K562 (cell line): Measurements from ENCODE around the gene ZDHHC19. TPM values are rescaled to one million over a fixed set of nuclear protein-coding genes. Genes with fewer than 3 reads are reported as not detected.

Source experiments
- ATF1 ChIP-seq, 2 experiments: fragments of 450-650 bp in 1 of 2; IDR thresholded peaks; 2 replicates each; pipeline ENCODE4 v1.6.1; 2016; ENCODE audit warnings: missing compliant biosample characterization in 1 of 2, missing genetic modification characterization in 1 of 2
- BACH1 ChIP-seq: fragments of 200-800 bp; sonication (Bioruptor generic); IDR thresholded peaks from 2 replicates; pipeline ENCODE4 v1.6.1; 2016; ENCODE audit warnings: missing genetic modification characterization, missing compliant biosample characterization
- CAMTA2 ChIP-seq: fragments of 250-450 bp; sonication (Bioruptor Pico); conservative IDR thresholded peaks from 2 replicates; pipeline ENCODE4 v1.5.1; 2022
- GABPB2 ChIP-seq: fragments of 250-450 bp; sonication (Bioruptor Pico); conservative IDR thresholded peaks from 2 replicates; pipeline ENCODE4 v1.5.1; 2021; ENCODE audit warnings: mild to moderate bottlenecking
- MIER1 ChIP-seq: fragments of 450-650 bp; IDR thresholded peaks from 2 replicates; pipeline ENCODE4 v1.6.1; 2016; ENCODE audit warnings: antibody characterized with exemption, mild to moderate bottlenecking, low read depth
- NCOA2 ChIP-seq, 2 experiments: fragments of 450-650 bp; IDR thresholded peaks; 2 replicates each; pipeline ENCODE4 v1.6.1; 2018; ENCODE audit warnings: mild to moderate bottlenecking in 2 of 2, moderate library complexity in 1 of 2; ENCODE audit not compliant: partially characterized antibody in 2 of 2
- NFIX ChIP-seq: fragments of 250-450 bp; sonication (Bioruptor Pico); IDR thresholded peaks from 2 replicates; pipeline ENCODE4 v1.4.0; 2020; ENCODE audit warnings: low read depth, mild to moderate bottlenecking, moderate library complexity
- NUFIP1 ChIP-seq: fragments of 450-650 bp; IDR thresholded peaks from 2 replicates; pipeline ENCODE4 v1.6.1; 2018; ENCODE audit not compliant: partially characterized antibody
- POLR2AphosphoS5 ChIP-seq: IDR thresholded peaks from 2 replicates; pipeline ENCODE4 v1.6.1; 2011; ENCODE audit warnings: mild to moderate bottlenecking, low read depth, low read length, moderate library complexity; ENCODE audit not compliant: control insufficient read depth, insufficient read depth
- TAF15 ChIP-seq: fragments of 200-400 bp; formaldehyde crosslinking; IDR thresholded peaks from 2 replicates; pipeline ENCODE4 v1.6.1; 2017; ENCODE audit warnings: mild to moderate bottlenecking, low read depth, low read length, moderate library complexity
- THRB ChIP-seq: fragments of 450-650 bp; formaldehyde crosslinking; conservative IDR thresholded peaks from 2 replicates; pipeline ENCODE4 v1.4.0; 2022; ENCODE audit warnings: mild to moderate bottlenecking, missing genetic modification characterization
- TRIM28 ChIP-seq: fragments of 450-650 bp; IDR thresholded peaks from 2 replicates; pipeline ENCODE4 v1.6.1; 2017
- ZBTB49 ChIP-seq: sonication (generic); formaldehyde crosslinking; IDR thresholded peaks from 2 replicates; pipeline ENCODE4 v1.8.0; 2022; ENCODE audit warnings: missing genetic modification reagents, mild to moderate bottlenecking, borderline replicate concordance
- ZNF146 ChIP-seq: IDR thresholded peaks from one replicate; pipeline ENCODE4 v1.6.1; 2018; ENCODE audit warnings: missing compliant biosample characterization; ENCODE audit not compliant: unreplicated experiment
- ZNF445 ChIP-seq: fragments of 250-450 bp; sonication (Bioruptor Pico); IDR thresholded peaks from 2 replicates; pipeline ENCODE4 v1.4.0; 2020; ENCODE audit warnings: low read depth, mild to moderate bottlenecking, moderate library complexity
- ZNF561 ChIP-seq: fragments of 450-650 bp; formaldehyde crosslinking; conservative IDR thresholded peaks from 2 replicates; pipeline ENCODE4 v1.4.0; 2020; ENCODE audit warnings: mild to moderate bottlenecking, moderate library complexity
- ZNF589 ChIP-seq: fragments of 200-800 bp; sonication (Bioruptor generic); IDR thresholded peaks from 2 replicates; pipeline ENCODE4 v1.6.1; 2016; ENCODE audit warnings: low read depth, missing genetic modification characterization, missing compliant biosample characterization
- ZNF830 ChIP-seq: fragments of 250-450 bp; sonication (Bioruptor Pico); IDR thresholded peaks from 2 replicates; pipeline ENCODE4 v1.5.0; 2021; ENCODE audit warnings: mild to moderate bottlenecking
- polyA plus RNA-seq, 8 experiments: library from polyadenylated mRNA; depleted of rRNA in 4 of 8; stranded (reverse) in 5 of 8; unstranded in 3 of 8; fragments of >200 nt; fragmentation: Nextera tagmentation in 2 of 8; fragmentation: Illumina TruSeq in 1 of 8; extraction: Ambion mirVana in 2 of 8; extraction: Trizol in 1 of 8; gene quantifications; 2 replicates each; pipeline versions ENCODE4 v1.2.1 to v1.2.3, GENCODE V29; 2011 to 2014; ENCODE audit warnings: inconsistent platforms in 1 of 8, missing spikeins in 1 of 8
- total RNA-seq, 7 experiments: library from RNA; depleted of rRNA in 6 of 7; stranded (reverse); fragments of >200 nt in 6 of 7; fragmentation: Illumina TruSeq in 2 of 7; extraction: Trizol in 2 of 7; gene quantifications; 2 replicates each; pipeline versions ENCODE4 v1.2.1 to v1.2.3, GENCODE V29; 2011 to 2021; ENCODE audit warnings: low replicate concordance in 1 of 7
- TF ChIP-seq, protein P1 (sequence below): fragments of 450-650 bp; IDR thresholded peaks from 2 replicates; pipeline ENCODE4 v1.6.1; 2016; ENCODE audit warnings: antibody characterized with exemption
- TF ChIP-seq, protein P2 (sequence below): fragments of 250-450 bp; sonication (Bioruptor Pico); IDR thresholded peaks from 2 replicates; pipeline ENCODE4 v1.4.0; 2020
- TF ChIP-seq, protein P3 (sequence below): sonication (generic); formaldehyde crosslinking; IDR thresholded peaks from 2 replicates; pipeline ENCODE4 v1.8.0; 2022; ENCODE audit warnings: mild to moderate bottlenecking, low read depth, missing genetic modification reagents

ZDHHC19 gene
- total and polyA plus RNA-seq, 9 of the 15 experiments (the other 6 are each of a cell fraction or from before 2014, with no cell fraction given) = 0.40 to 5.5 (median 1.1) TPM

DNA sequence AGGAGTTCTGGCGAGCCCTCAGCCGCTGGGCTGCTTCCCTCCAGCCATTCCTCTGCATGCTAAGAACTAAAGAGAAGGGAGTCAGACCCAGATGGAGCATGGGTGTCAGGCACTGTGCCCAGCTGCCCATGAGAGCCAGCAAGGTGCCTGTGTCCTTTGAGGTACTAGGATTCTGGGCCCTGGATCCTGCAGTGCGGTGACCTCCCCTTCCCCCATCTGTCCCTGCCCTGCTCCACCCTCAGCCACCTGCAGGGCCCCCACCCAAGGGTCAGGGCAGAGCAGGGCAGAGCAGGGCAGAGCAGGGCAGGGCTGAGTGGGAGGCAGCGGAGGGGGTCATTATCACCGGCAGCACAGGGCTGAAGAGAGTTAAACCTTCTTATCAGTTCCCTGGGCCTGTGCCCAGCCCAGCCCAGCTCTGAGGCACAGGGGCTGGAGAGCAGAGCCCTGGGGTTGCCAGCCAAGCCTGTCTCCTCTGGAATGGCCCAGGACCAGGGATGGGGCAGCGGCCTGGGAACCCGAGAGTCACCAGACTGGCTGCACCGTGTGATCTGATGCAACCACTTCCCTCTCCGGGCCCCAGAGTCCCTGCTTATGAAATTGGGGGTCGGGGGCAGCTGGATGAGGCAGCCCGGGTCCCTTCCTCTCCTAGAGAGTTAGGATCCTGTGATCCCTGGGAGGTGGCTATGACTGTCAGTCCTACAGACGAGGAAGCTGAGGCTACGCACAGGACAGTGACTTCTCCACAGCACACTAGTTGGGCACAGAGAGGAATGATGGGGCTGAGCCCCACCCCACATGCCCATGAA lies 17.3 kb downstream of the ZDHHC19 start (continued):
- TF ChIP-seq, protein P1, sequence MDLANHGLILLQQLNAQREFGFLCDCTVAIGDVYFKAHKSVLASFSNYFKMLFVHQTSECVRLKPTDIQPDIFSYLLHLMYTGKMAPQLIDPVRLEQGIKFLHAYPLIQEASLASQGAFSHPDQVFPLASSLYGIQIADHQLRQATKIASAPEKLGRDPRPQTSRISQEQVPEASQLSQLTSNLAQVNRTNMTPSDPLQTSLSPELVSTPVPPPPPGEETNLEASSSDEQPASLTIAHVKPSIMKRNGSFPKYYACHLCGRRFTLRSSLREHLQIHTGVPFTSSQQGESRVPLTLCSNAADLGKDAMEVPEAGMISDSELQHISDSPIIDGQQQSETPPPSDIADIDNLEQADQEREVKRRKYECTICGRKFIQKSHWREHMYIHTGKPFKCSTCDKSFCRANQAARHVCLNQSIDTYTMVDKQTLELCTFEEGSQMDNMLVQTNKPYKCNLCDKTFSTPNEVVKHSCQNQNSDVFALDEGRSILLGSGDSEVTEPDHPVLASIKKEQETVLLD = peak; percentile 49; the same call in 1 of the 2 replicates
- TF ChIP-seq ZNF445 (CRISPR knock-in tag) (no peak), ZNF830 (no peak), ATF1 (CRISPR knock-in tag; IDR thresholded peaks at IDR 0.05) (no peak), ATF1 (tag; IDR thresholded peaks at IDR 0.05) (no peak), ZNF561 (CRISPR knock-in tag) (no peak), NFIX (no peak), TRIM28 (no peak), ZBTB49 (CRISPR knock-in tag) (no peak), ZNF146 (no peak), THRB (no peak), POLR2AphosphoS5 (peak; percentile 57; the same call in 1 of the 2 replicates), ZNF589 (CRISPR knock-in tag) (0 out of 2 replicates have a peak, but pooled peaks have one; percentile 32), NUFIP1 (no peak), BACH1 (tag) (no peak), CAMTA2 (CRISPR knock-in tag) (no peak), TAF15 (no peak), MIER1 (no peak), GABPB2 (CRISPR knock-in tag) (no peak), NCOA2 (IDR thresholded peaks at IDR 0.05; ENCODE audit: partially characterized antibody in 2 of 2) (no peak)
- TF ChIP-seq, protein P2, sequence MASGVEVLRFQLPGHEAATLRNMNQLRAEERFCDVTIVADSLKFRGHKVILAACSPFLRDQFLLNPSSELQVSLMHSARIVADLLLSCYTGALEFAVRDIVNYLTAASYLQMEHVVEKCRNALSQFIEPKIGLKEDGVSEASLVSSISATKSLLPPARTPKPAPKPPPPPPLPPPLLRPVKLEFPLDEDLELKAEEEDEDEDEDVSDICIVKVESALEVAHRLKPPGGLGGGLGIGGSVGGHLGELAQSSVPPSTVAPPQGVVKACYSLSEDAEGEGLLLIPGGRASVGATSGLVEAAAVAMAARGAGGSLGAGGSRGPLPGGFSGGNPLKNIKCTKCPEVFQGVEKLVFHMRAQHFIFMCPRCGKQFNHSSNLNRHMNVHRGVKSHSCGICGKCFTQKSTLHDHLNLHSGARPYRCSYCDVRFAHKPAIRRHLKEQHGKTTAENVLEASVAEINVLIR (CRISPR knock-in tag) = no peak
- TF ChIP-seq, protein P3, sequence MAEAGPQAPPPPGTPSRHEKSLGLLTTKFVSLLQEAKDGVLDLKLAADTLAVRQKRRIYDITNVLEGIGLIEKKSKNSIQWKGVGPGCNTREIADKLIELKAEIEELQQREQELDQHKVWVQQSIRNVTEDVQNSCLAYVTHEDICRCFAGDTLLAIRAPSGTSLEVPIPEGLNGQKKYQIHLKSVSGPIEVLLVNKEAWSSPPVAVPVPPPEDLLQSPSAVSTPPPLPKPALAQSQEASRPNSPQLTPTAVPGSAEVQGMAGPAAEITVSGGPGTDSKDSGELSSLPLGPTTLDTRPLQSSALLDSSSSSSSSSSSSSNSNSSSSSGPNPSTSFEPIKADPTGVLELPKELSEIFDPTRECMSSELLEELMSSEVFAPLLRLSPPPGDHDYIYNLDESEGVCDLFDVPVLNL = no peak
